CD4-positive, alpha-beta T cell treated with Interleukin-1 beta for 1 hour (primary cell): Measurements from ENCODE around the gene ACTR3.
A peak's percentile ranks its signal among the peaks of the same experiment; 100 is the strongest.

ENCODE experiments used
- DNase-seq, 2 donors: peaks; one replicate each; pipeline ENCODE4 v3.0.0-alpha.2; 2020 to 2022

Gene ACTR3

GRCh38 chr2:113876503-113877387, 13.1 kb upstream of the ACTR3 start:
- DNase-seq, result peak; percentile 68 to 71

GRCh38 chr2:113877711-113878598, 11.9 kb upstream of the ACTR3 start:
- DNase-seq, result no peak

- DNase-seq, result no peak
These were observed 11.1 kb upstream of the ACTR3 start for GRCh38 chr2:113878743-113879142.

- DNase-seq, result no peak
These were observed 10.4 kb upstream of the ACTR3 start for GRCh38 chr2:113879457-113879856.

GRCh38 chr2:113886479-113887008, 3.3 kb upstream of the ACTR3 start:
- peak; percentile 31 to 69 for DNase-seq

GRCh38 chr2:113887009-113887792, 2.7 kb upstream of the ACTR3 start:
- no peak for DNase-seq

GRCh38 chr2:113888641-113889470, 1.0 kb upstream of the ACTR3 start:
- no peak for DNase-seq

GRCh38 chr2:113890253-113891235, 655 bp downstream of the ACTR3 start:
- peak; percentile 81 to 85 for DNase-seq

- DNase-seq, result no peak
These were observed 1.5 kb downstream of the ACTR3 start for GRCh38 chr2:113891265-113891959.

GRCh38 chr2:113892004-113892710, 2.3 kb downstream of the ACTR3 start:
- DNase-seq, result no peak

GRCh38 chr2:113894156-113894743, 4.4 kb downstream of the ACTR3 start:
- DNase-seq, result no peak

GRCh38 chr2:113895301-113895700, 5.4 kb downstream of the ACTR3 start:
- no peak for DNase-seq

- DNase-seq, result no peak
These were observed 6.1 kb downstream of the ACTR3 start for GRCh38 chr2:113895819-113896563.

GRCh38 chr2:113896791-113897190, 6.9 kb downstream of the ACTR3 start:
- DNase-seq, result no peak

- no peak for DNase-seq
These were observed 8.2 kb downstream of the ACTR3 start for GRCh38 chr2:113898081-113898480.

- DNase-seq, result no peak
These were observed 9.3 kb downstream of the ACTR3 start for GRCh38 chr2:113899166-113899565.

- no peak for DNase-seq
These were observed 12.1 kb downstream of the ACTR3 start for GRCh38 chr2:113901943-113902342.

- no peak for DNase-seq
These were observed 16.0 kb downstream of the ACTR3 start for GRCh38 chr2:113905886-113906285.
